ENCODE data around the gene SART3.

DNA sequence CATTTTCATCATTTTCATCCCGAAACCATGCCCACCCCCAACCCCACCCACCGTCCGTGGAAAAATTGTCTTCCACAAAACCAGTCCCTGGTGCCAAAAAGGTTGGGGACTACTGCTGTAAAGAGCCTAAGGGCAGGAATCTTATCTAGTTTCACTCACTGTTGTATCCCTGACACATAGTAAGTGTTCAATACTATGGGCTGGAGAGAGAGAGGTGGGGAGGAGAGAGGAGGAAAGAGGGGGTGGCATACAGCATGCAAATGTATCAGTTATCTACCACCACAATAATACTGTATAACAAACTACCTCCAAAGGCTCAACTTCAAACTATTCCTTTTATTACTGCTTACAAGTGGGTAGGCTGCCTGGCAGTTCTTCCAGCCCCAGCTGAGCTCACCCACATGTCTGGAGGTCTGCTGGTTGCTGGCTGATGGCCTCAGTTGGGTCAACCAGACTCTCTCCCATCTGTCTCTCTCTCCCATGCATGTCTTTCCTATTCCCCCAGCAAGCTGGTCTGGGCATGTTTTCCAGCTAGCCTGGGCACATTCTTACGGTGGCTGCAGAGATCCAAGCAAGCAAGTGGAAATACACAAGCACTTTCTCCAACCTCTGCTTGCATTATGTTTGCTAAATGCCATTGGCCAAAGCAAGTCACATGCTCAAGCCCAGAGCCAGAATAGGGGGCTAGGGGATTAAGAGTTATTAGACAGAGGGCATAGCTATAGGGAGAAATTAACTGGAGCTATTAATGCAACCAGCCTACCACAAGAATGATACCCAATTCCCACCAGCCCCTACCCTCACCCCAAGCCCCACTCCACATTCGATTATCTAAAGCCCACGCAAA lies 77.5 kb downstream of the SART3 start:
- TF ChIP-seq CTCF (optimal IDR thresholded peaks at IDR 0.05 in 1 of 3, IDR thresholded peaks at IDR 0.05 in 1 of 3, conservative IDR thresholded peaks at IDR 0.05 in 1 of 3; ENCODE audit: extremely low read depth in 1 of 3, insufficient read depth in 2 of 3, low read length in 3 of 3) (no peak), EZH2 (IDR thresholded peaks at IDR 0.05; ENCODE audit: low read length) (no peak)
